Stimulated activated memory B cell treated with anti-CD40 and anti-IgM and Interleukin-4, amounts not matched to agents 10 μg/mL and 1 μg/mL and 100 μg/mL, for 72 hours (primary cell): ENCODE measurements around the gene PTPRU.

Source experiments
- ATAC-seq: fragments of 150-1000 bp; cut with Tn5 transposase; 2 replicates; pipeline ENCODE4 v1.10.0; 2021
- H3K27ac Mint-ChIP-seq: one replicate; pipeline ENCODE4 v1.8.0; 2022; ENCODE audit warnings: mild to moderate bottlenecking, mixed read lengths
- H3K27me3 Mint-ChIP-seq: one replicate; pipeline ENCODE4 v1.8.0; 2022; ENCODE audit warnings: mixed read lengths
- H3K36me3 Mint-ChIP-seq: one replicate; pipeline ENCODE4 v1.8.0; 2022; ENCODE audit warnings: mixed read lengths
- H3K4me1 Mint-ChIP-seq: one replicate; pipeline ENCODE4 v1.8.0; 2022; ENCODE audit warnings: mixed read lengths
- H3K4me3 Mint-ChIP-seq: one replicate; pipeline ENCODE4 v1.8.0; 2022; ENCODE audit warnings: mild to moderate bottlenecking, moderate library complexity, mixed read lengths
- H3K9me3 Mint-ChIP-seq: one replicate; pipeline ENCODE4 v1.8.0; 2022; ENCODE audit warnings: mixed read lengths

The PTPRU gene

DNA sequence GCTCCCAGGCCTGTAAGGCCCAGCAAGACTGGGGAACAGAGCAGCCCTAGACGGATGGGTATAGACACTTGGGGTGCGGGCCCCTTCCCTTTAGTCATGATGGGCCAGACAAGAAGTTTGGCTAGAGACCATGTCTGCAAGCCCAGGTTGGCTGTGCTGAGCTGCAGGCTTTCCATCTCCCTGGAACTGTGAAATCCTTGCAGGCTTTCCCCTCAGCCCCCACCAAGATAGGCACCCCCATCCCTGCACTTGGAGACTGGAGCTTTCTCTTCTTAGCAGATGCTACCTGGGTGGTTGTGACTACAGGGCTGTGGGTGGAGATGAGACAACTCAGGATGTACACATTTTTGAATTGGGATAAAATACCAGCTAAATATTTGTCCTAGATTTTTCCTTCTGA lies 110.3 kb downstream of the PTPRU start:
- Mint-ChIP-seq H3K4me3 (no peak overlapping the region), H3K4me1 (no peaks in the 10 kb centered on the region), H3K27ac (no peak overlapping the region), H3K27me3 (peaks cover 76% of the 10 kb centered on the region), H3K36me3 (no peaks in the 10 kb centered on the region), H3K9me3 (no peaks in the 10 kb centered on the region)
- no peak for ATAC-seq

DNA sequence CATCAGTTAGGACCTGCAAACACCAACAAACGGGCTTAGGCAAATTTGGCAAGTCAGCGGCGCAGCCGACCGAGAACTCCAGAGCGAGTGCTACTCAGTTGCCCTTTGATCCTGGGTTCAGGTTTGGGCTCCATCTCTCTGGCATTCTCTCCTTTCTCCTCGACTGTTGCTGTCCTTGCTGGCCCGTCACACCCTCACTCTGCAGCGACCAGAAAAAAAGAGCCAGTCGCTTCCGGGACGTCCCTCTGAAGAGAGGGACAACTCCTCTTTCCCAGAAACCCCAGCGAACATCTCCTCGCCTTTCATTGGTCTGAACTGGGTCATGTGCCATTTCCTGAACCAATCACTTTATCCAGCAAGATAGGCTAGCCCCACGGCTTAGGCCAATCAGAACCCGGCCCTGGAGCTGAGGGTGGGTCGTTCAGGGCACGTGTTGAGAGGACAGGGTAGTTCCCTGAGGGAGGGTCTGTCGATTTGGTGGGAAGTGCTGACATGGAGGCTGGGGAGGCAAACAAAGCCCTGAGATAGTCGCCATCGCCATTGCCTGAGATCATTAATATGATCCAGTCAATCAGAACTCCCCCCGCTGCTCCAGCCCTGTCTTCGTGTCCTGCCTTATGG lies 113.7 kb downstream of the PTPRU start:
- ATAC-seq, result no peak
- H3K27me3 Mint-ChIP-seq, result peaks cover 65% of the 10 kb centered on the region

DNA sequence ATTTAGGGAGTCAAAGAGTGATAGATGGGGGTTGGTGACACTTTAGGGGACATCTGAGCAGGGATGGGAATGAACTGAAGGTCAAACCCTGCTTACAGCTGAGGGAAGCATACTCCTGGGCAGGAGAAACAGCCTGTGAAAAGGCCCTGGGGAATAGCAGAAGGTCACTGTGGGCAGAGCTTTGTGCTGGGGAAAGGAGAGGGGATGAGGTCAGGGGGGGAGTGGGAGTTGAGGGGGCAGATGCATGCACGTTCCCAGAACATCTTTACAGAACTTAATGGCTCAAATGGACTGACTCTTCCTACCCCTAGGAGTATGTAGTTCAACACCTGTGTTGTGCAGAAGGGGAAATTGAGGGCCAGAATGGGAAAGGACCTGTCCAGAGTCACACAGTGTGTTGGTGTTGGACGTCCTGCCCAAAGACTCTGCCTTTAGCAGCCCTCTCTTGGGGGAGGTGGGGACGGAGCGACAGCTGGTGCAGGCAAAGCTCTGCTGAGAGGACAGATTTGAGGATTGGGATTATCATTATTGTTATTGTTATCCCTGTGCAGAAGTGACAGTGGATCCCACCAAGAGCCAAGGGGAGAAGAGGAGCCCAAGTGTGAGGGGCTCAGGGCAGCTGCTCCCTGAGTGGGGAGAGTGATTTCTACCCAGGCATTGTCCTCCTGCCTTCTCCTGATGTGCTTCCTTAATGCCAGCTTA lies 116.5 kb downstream of the PTPRU start:
- ATAC-seq, result no peak
- no peaks in the 10 kb centered on the region for H3K9me3 Mint-ChIP-seq
- no peaks in the 10 kb centered on the region for H3K36me3 Mint-ChIP-seq
- H3K27ac Mint-ChIP-seq, result no peak overlapping the region
- H3K4me1 Mint-ChIP-seq, result no peaks in the 10 kb centered on the region
- H3K27me3 Mint-ChIP-seq, result peaks cover 55% of the 10 kb centered on the region
- no peak overlapping the region for H3K4me3 Mint-ChIP-seq

More for the DNA sequence above, 113.7 kb downstream of the PTPRU start:
- Mint-ChIP-seq H3K4me3 (no peak overlapping the region), H3K9me3 (no peaks in the 10 kb centered on the region), H3K36me3 (no peaks in the 10 kb centered on the region), H3K27ac (no peak overlapping the region), H3K4me1 (no peaks in the 10 kb centered on the region)

DNA sequence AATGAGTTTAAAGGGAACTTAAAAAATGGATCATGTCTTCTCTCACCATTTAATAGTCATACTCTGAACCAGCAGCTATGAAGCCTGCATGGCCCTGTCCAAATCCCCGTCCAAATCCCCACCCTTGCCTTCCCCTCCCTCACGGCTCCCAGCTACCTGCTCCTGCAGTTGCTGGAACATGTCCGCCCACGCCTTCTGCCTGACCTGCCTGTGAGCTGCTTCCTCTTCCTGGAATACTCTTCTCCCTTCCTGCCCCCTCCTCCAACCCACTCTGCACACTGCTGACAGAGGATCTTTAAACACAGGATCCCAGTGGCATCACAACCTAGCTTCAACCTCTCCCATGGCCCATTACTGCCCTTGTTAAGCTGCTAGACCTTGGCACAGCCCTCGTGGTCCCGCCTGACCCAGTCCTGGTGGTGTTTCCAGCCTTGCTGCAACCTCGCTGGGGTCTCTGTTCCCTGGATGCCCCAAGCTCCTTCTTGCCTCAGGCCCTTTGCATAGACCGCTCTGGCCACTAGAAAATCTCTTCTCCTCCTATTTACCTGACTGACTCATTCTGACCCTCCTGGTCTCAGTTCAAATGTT lies 118.3 kb downstream of the PTPRU start:
- H3K27me3 Mint-ChIP-seq, result peaks cover 43% of the 10 kb centered on the region
- no peak for ATAC-seq
- H3K4me3 Mint-ChIP-seq, result no peak overlapping the region
- H3K27ac Mint-ChIP-seq, result no peak overlapping the region
- H3K36me3 Mint-ChIP-seq, result no peaks in the 10 kb centered on the region
- no peaks in the 10 kb centered on the region for H3K9me3 Mint-ChIP-seq
- H3K4me1 Mint-ChIP-seq, result no peaks in the 10 kb centered on the region

DNA sequence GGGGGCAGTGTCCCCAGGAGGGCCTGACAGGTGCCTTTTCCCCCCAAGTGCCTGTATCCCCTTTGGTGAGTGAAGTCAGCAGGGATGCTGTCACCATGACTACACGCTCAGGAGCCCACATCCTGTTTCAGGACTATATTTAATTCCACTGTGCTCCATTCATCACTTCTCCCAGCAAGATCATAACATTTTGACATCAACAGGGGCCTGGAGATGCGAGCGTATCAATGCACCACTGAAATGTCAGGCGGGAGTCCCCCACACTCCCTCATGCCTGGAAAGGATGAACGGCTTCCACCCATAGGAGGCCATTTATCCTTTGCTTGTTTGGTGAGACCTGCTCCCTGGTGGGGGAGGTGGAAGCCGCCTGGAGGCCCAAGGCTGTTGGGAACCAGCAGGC lies 119.1 kb downstream of the PTPRU start:
- Mint-ChIP-seq H3K36me3 (no peaks in the 10 kb centered on the region), H3K27ac (no peak overlapping the region), H3K9me3 (no peaks in the 10 kb centered on the region), H3K4me3 (no peak overlapping the region), H3K27me3 (peaks cover 40% of the 10 kb centered on the region), H3K4me1 (no peaks in the 10 kb centered on the region)
- no peak for ATAC-seq

DNA sequence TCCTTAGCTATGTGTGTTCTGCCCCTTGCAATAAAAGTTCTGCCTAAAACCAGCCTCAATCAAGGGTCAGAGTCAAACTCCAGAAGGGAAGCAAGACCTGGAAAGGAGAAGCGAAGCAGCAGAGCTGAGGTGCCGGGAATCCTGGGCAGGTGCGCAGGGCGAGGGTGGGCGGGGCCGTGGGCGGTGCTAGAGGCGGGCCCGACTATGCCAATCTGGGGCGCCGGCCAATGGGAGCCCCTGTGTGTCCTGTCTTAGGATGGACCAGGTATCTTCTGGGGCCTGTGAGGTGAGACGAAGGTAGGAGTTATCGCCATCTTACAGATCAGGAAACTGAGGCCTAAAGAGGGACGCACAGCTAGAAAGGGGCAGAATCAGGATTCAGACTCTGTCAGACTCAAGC lies 120.3 kb downstream of the PTPRU start:
- Mint-ChIP-seq H3K27ac (no peak overlapping the region), H3K4me3 (no peak overlapping the region), H3K9me3 (no peaks in the 10 kb centered on the region), H3K27me3 (peaks cover 37% of the 10 kb centered on the region), H3K4me1 (no peaks in the 10 kb centered on the region), H3K36me3 (no peaks in the 10 kb centered on the region)
- ATAC-seq, result no peak

DNA sequence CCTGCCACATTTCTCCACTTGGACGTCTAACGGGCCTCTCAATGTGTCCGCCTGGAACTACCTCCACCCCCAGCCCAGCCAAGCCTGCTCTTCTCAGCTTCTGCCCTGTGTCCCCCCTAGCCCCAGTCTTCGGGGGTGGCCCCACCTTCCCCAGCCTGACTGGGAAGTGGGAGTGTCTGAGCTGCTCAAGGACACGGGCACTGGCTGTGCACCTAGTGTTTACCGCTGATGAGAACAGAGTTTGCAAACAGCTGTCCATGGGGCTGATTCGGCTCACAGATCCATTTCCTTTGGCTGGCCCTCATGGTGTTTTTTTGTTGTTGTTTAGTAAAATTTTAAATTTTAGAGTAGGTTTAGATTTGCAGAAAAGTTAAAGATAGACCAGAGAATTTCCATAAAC lies 121.1 kb downstream of the PTPRU start:
- ATAC-seq, result no peak
- H3K4me1 Mint-ChIP-seq, result no peaks in the 10 kb centered on the region
- H3K4me3 Mint-ChIP-seq, result no peak overlapping the region
- H3K36me3 Mint-ChIP-seq, result no peaks in the 10 kb centered on the region
- no peaks in the 10 kb centered on the region for H3K9me3 Mint-ChIP-seq
- H3K27ac Mint-ChIP-seq, result no peak overlapping the region
- peaks cover 32% of the 10 kb centered on the region for H3K27me3 Mint-ChIP-seq

DNA sequence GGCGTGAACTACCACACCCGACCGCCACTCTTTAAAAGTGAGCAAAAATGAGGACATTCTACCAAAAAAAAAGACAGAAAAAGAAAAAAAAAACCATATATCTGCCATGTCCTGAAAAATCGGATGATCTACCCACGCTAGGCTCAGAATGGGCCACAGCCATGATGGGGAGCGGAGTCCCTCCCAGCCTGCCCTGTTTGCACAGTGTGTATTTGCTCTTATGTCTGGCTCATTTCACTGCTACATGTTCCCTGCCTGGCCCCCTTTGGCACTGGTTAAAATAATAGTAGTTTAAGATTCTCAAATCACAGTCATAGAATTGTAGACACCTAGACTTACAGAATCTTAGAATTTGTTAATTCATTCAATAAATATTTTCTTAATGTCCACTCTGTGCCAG lies 121.9 kb downstream of the PTPRU start:
- ATAC-seq, result no peak
- H3K9me3 Mint-ChIP-seq, result no peaks in the 10 kb centered on the region
- H3K27me3 Mint-ChIP-seq, result peaks cover 33% of the 10 kb centered on the region
- H3K4me1 Mint-ChIP-seq, result no peaks in the 10 kb centered on the region
- H3K27ac Mint-ChIP-seq, result no peak overlapping the region
- no peak overlapping the region for H3K4me3 Mint-ChIP-seq
- H3K36me3 Mint-ChIP-seq, result no peaks in the 10 kb centered on the region

DNA sequence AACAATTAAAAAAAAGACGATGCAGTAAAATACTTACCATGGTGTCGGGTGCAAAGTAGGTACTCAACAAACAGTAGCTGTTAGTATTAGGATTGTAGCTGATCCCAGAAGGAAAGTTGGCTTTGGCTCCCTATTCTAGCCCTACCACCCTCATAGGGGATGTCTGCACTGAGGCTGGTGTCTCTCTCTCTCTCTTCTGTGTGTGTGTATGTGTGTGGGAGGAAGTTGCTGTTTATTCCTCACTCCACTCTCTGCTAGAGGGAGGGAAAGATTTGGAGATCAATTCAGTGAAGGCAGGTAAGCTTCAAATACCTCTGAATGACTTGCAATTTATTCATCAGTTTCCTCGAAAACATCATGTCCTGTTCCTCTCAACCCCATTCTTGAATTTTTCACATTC lies 124.4 kb downstream of the PTPRU start:
- ATAC-seq, result no peak
- peaks cover 21% of the 10 kb centered on the region for H3K27me3 Mint-ChIP-seq
- no peaks in the 10 kb centered on the region for H3K4me1 Mint-ChIP-seq
- H3K27ac Mint-ChIP-seq, result no peak overlapping the region
- H3K4me3 Mint-ChIP-seq, result no peak overlapping the region
- no peaks in the 10 kb centered on the region for H3K9me3 Mint-ChIP-seq
- H3K36me3 Mint-ChIP-seq, result no peaks in the 10 kb centered on the region

DNA sequence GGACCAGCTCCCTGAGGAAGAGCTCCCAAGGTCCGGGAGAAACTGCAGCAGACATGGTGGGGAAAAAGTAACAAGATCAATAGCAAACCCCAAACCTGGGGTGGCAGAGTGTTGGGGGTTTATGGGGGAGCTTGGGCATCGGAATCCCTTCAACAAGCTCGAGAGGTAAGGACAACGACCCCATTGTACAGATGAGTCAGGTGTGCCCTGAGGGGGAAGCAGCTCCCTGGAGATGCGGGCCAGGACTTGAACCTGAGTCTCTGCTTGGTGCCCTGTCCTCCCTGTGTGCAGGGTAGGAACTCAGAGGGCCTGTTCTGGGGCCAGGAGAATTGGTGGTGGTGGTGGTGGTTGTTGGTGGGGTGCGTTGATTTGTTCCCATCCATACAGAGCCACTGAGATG lies 125.4 kb downstream of the PTPRU start:
- Mint-ChIP-seq H3K36me3 (no peaks in the 10 kb centered on the region), H3K4me3 (no peak overlapping the region), H3K4me1 (no peaks in the 10 kb centered on the region), H3K27me3 (peaks cover 21% of the 10 kb centered on the region), H3K9me3 (no peaks in the 10 kb centered on the region), H3K27ac (no peak overlapping the region)
- ATAC-seq, result peak; percentile 9

DNA sequence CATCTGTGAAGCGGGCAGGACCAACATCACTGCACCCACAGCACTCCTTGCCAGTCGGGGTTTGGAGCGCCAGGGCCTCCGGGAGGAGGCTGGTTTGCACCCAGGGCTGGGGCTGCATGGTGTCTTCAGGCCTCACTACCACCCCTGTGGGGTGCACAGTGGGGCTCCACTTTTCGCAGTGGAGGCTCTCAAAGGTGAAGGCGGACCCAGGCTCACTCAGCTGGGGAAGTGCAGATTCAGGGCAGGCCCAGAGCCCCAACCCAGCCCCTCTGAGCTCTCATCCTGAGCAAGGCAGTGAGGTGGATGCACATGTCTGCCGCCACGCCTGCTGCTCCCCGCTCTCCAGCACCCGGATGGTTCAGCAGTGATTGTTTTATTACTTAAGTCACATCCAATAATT lies 125.8 kb downstream of the PTPRU start:
- peaks cover 21% of the 10 kb centered on the region for H3K27me3 Mint-ChIP-seq

DNA sequence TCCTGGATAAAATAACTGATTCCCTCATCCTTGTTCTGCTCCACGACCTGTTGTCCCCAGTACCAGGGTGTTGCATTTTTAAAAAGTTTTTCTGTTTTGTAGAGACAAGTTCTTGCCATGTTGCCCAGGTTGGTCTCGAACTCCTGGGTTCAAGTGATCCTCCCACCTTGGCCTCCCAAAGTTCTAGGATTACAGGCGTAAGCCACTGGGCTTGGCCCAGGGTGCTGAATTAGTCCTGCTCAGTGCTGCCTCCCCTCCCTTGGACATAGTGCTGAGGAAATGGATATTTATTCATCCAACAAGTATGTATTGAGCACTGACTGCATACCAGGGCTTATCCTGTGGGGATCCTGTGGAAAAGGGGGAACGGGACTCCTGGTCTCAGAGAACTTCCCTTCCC lies 126.4 kb downstream of the PTPRU start:
- Mint-ChIP-seq H3K4me3 (no peak overlapping the region), H3K9me3 (no peaks in the 10 kb centered on the region), H3K36me3 (no peaks in the 10 kb centered on the region), H3K4me1 (no peaks in the 10 kb centered on the region), H3K27ac (no peak overlapping the region), H3K27me3 (peaks cover 21% of the 10 kb centered on the region)
- no peak for ATAC-seq

More for the DNA sequence above, 125.8 kb downstream of the PTPRU start:
- no peak for ATAC-seq
- no peaks in the 10 kb centered on the region for H3K36me3 Mint-ChIP-seq
- H3K9me3 Mint-ChIP-seq, result no peaks in the 10 kb centered on the region
- no peak overlapping the region for H3K4me3 Mint-ChIP-seq
- no peak overlapping the region for H3K27ac Mint-ChIP-seq
- H3K4me1 Mint-ChIP-seq, result no peaks in the 10 kb centered on the region

DNA sequence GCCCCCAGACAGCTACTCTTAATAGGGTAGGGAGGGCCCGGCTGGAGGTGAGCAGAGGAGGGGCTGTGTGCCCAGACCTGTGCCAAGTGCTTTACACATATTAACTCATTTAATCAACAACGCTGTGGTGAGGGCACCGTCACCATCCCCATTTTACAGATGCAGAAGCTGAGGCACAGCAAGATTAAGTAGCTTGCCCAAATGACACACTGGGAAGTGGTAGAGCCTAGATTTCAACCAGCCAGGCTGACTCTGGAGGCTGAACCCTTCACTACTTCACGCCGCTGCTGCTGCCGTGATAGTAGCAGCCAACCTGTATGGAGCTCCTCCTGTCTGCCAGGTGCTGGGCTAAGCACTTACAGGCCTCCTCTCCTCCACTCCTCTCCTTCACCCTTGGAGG lies 127.2 kb downstream of the PTPRU start:
- peaks cover 25% of the 10 kb centered on the region for H3K27me3 Mint-ChIP-seq
- peaks cover 3% of the 10 kb centered on the region for H3K9me3 Mint-ChIP-seq
- H3K36me3 Mint-ChIP-seq, result no peaks in the 10 kb centered on the region
- no peaks in the 10 kb centered on the region for H3K4me1 Mint-ChIP-seq
- H3K27ac Mint-ChIP-seq, result no peak overlapping the region
- no peak overlapping the region for H3K4me3 Mint-ChIP-seq
- no peak for ATAC-seq

DNA sequence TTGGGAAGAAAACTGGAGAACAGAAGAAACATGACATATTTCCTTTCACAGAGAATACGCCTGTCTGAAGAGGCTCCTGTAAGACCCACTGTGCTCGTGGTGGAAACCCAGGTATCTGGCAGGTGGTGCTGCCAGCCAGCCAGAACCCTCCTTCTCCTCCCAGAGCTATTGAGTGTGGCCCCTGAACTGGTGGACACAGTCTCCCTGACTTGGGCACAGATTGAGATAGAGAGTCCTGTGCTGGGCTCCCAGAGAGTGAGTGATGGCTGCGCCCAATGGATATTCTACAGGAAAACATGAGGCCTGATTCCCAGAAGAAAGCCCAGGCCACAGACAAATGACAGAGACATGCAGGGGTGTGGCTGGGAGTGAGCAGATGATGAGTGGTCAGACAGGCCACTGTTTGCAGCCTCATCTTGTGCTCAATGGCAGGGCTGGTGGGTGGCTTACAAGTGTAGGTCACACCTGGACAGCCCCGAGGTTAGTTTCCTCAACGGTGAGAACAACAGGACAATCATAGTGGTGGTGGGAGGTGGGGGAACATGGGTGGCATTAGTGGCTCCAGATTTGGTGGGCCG lies 127.9 kb downstream of the PTPRU start:
- Mint-ChIP-seq H3K4me1 (no peaks in the 10 kb centered on the region), H3K36me3 (no peaks in the 10 kb centered on the region), H3K27me3 (peaks cover 29% of the 10 kb centered on the region), H3K4me3 (no peak overlapping the region), H3K9me3 (peaks cover 5% of the 10 kb centered on the region), H3K27ac (no peak overlapping the region)
- ATAC-seq, result no peak

DNA sequence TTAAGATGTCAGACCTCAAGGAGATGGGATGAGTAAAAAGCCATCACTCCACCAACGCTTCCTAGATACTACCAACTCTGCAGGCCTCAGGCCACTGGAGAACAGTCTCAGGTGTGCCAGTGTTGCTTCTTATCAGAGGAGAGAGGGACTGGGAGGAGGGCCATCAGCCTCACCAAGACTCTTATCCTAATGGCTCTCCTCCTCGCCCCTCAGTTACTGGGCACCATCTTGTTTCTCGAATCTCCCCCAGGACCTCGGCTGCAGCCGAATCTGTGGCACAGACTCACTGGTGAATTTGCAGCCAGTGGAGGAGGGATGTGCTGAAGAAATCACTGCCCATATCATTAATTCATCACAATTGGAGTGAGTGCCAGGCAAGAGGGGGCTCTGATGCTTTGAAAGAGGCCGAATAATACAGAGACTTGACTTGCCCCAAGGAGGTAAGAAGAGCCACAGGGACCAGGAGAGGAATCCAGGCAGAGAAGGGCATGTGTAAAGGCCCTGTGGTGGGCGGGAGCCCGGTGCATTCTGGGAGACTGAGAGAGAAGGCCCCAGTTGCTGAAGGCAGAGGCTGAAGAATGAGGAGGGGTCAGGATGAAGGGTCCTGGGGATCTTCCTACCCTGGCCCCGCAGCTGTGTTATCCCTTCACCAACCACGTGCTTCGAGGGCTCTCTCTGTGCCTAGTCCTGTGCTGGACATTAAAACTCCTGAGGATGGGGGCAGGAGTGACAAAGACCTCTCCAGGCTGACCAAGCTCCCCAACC lies 129.8 kb downstream of the PTPRU start:
- no peak for ATAC-seq
- Mint-ChIP-seq H3K9me3 (peaks cover 5% of the 10 kb centered on the region), H3K27me3 (peaks cover 36% of the 10 kb centered on the region), H3K36me3 (no peaks in the 10 kb centered on the region), H3K4me3 (no peak overlapping the region), H3K27ac (no peak overlapping the region), H3K4me1 (peaks cover 6% of the 10 kb centered on the region)
